LNCaP clone FGC (cell line): ENCODE measurements around the gene CREM.

Source experiments
- DNase-seq: peaks from one replicate; pipeline ENCODE4 v3.0.0-alpha.2; 2011; ENCODE audit warnings: low read depth
- H3K4me3 ChIP-seq: 2 replicates; pipeline ENCODE4 v1.5.1; 2011; ENCODE audit warnings: mild to moderate bottlenecking, low read depth, low read length, control low read depth
- TF ChIP-seq, protein P1 (sequence below): IDR thresholded peaks from 2 replicates; pipeline ENCODE4 v1.5.1; 2012; ENCODE audit warnings: mild to moderate bottlenecking; ENCODE audit not compliant: control insufficient read depth, insufficient read depth; ENCODE audit errors: extremely low read depth

CREM gene

DNA sequence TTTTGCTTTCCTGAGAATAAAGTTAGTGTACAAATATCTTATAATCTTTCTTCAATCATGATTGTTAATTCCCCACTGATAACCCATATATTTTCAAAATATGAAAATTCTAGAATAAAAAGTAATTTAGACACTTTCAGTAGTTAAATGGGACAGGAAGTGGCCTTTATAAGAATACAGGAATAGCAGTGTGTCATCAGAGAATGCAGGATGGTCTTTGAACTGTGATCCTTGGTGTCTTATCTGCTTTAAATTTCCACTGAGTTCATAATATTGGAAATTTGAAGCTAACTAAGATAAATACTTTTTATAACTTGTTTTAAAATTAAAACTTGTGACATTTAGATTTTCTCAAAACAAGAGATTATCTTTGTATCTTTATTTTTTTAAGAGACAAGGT lies 75.4 kb downstream of the CREM start:
- H3K4me3 ChIP-seq = no peak overlapping the region
- no peak for DNase-seq
- TF ChIP-seq, protein P1, sequence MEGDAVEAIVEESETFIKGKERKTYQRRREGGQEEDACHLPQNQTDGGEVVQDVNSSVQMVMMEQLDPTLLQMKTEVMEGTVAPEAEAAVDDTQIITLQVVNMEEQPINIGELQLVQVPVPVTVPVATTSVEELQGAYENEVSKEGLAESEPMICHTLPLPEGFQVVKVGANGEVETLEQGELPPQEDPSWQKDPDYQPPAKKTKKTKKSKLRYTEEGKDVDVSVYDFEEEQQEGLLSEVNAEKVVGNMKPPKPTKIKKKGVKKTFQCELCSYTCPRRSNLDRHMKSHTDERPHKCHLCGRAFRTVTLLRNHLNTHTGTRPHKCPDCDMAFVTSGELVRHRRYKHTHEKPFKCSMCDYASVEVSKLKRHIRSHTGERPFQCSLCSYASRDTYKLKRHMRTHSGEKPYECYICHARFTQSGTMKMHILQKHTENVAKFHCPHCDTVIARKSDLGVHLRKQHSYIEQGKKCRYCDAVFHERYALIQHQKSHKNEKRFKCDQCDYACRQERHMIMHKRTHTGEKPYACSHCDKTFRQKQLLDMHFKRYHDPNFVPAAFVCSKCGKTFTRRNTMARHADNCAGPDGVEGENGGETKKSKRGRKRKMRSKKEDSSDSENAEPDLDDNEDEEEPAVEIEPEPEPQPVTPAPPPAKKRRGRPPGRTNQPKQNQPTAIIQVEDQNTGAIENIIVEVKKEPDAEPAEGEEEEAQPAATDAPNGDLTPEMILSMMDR = no peak

DNA sequence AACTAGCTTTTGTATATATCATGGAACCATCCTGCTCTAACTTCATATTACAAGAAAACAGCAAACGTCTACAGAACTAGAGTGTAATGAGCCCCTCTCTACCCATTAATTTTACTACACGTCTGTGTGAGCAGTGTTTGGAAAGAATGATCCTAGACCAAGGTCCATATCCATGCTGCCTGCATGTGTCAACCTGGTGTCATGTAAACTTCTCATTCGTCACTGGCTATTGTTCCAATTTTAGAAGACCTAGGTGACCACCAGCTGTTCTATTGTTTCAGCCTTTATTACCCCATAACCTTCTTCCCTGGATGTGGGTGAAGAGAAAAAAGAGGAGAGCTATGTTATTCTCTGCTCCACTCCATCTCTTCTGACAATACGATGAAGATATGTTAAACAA lies 77.1 kb downstream of the CREM start:
- TF ChIP-seq, protein P1 = no peak
- no peak for DNase-seq
- no peak overlapping the region for H3K4me3 ChIP-seq

DNA sequence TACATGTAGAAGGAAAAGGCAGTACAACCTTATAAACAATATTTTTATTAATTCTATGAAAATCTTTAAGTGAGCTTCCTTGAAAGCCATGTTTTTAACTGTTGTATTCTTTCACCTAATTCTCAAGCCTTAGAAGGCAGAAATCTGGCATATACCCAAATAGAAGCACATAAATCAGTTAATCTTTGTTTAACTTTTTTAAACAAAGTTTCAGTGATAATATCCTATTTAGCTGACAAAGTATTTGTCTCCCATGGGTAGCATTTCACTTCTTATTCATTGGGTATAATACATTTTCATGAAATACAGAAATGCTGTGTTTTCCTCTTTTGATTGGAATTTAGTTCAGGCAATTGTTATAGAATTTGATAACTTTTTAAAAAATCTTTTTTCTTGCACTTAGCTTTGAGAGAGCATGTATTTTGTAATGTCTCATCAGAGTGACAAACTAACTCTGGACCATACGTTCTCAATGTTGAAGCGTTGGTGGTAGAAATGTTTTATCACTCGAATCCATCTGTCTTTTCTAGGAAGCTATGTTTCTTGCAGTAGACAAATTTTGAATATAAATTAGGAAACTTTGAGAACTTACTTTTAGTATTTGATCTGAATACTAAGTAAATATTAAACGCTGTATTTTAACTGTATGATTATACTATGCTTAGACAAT lies 78.1 kb downstream of the CREM start:
- DNase-seq = no peak
- no peak overlapping the region for H3K4me3 ChIP-seq
- TF ChIP-seq, protein P1 = no peak

DNA sequence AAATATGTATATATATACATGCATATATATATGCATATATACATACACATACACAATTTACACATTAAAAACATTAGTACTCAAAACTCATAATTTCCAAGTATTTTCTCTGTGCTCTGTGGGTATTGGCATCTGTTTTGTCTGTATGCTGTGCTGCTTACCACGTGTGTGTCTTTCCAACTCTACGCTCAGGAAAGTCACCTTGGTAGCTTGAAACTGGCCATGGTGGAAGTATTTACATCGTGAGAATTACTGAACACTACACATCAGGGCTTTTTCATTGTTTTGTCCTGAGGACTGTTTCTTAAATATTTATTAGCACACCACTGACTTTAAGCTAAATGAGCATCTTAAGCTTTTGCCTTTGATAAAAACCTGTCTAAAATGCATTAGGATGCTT lies 79.6 kb downstream of the CREM start:
- TF ChIP-seq, protein P1 = no peak

DNA sequence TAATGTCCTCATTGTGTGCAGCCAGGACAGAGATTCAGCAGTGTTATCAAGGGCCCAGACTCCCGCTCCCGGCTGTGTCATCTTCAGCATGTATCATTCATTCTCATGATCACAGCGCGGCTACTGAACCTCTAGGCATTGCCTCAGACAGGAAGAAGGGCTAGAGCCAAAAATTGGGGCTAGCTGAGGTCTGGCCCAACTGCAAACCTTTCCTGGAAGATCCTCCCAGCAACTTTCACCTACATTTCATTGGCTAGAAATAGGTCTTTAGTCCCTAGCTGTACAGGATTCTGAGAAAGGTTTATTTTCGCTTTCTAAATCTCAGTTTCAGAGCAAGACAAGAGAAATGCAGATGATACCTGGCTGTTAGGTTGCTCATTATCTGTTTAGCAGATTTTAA lies 81.9 kb downstream of the CREM start:
- no peak overlapping the region for H3K4me3 ChIP-seq
- TF ChIP-seq, protein P1 = no peak
- DNase-seq = no peak

More for the DNA sequence above, 79.6 kb downstream of the CREM start:
- DNase-seq = no peak
- H3K4me3 ChIP-seq = no peak overlapping the region

DNA sequence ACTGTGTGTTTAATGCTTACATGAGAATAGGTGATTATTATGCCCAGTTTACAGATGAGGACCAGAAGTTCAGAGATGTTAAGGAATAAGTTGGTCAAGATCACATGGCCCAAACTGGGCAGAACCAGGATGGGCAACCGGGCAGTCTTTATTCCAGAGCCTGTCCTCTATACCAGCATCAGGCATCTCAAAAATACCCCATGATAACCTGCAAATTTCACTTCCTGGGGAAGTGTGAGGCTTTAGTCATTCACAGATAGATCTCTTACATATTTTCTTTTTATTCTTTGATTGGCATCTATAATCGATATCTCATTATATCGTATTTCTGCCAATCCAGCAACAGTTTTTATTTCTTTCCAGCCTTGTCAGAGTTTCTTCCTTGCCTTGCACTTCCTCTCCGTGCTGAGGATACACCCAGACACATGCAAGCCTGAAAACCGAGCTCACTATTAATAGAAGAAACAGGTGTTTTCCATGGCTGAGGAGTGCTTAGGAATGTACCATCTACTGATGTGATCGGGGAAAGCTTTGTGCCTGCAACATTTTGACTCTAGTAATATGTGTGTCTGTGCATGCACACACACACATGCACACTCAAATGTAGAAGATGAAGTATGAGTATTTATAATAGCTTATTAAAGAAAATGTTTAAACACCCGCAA lies 82.4 kb downstream of the CREM start:
- TF ChIP-seq, protein P1 = no peak
- no peak for DNase-seq
- no peak overlapping the region for H3K4me3 ChIP-seq
